Fibroblast of gingiva (primary cell): ENCODE data around the gene ANKS3.

Experiments used
- DNase-seq: peaks from one replicate; pipeline ENCODE4 v3.0.0-alpha.2; 2011; ENCODE audit warnings: low read depth

Gene ANKS3

DNA sequence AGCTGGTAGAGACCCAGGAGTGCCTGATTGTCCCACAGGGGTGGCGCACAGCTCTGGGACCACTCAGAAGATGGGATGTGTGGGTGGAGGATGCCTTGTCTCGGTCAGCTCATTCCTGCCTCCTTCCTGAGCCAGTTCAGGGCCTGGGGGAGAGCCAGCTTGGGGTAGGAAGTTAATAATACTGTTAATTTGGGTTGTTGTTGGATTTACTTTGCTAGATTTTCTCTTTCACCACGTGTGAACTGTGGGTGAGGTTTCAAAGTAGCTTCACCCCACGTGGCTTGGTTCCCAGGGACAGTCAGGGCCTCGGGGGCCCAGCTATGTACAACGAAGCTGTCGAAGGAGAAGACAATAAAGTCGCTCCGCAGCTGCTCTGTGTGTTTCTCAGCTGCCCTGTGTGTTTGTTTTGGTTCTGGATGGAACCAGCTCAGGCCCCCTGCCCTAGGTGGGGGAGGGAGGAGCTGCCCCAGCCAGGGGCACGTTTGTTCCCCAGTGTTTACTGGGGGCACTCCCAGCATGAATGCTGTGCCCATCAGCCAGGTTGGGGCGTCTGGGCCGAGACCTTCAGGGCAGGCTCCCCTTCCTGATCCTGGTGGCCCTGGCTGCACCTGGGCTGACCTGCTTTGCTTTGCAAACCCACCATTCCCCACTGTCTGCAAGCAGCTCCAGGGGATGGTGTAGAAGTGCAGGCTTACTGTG is 38.4 kb downstream of the ANKS3 start:
- no peak for DNase-seq

- DNase-seq = no peak
Measured at GRCh38 chr16:4694642-4695451, 39.2 kb downstream of the ANKS3 start.

GRCh38 chr16:4693956-4694641 is 40.0 kb downstream of the ANKS3 start:
- peak; percentile 64 for DNase-seq

GRCh38 chr16:4693296-4693955 is 40.6 kb downstream of the ANKS3 start, which contains the start of gene NUDT16L1:
Gene NUDT16L1, plus strand, starts transcription at chr16:4693562. Its CDS starts 165 bp downstream, at chr16:4693727.
- peak; percentile 93 for DNase-seq

DNA sequence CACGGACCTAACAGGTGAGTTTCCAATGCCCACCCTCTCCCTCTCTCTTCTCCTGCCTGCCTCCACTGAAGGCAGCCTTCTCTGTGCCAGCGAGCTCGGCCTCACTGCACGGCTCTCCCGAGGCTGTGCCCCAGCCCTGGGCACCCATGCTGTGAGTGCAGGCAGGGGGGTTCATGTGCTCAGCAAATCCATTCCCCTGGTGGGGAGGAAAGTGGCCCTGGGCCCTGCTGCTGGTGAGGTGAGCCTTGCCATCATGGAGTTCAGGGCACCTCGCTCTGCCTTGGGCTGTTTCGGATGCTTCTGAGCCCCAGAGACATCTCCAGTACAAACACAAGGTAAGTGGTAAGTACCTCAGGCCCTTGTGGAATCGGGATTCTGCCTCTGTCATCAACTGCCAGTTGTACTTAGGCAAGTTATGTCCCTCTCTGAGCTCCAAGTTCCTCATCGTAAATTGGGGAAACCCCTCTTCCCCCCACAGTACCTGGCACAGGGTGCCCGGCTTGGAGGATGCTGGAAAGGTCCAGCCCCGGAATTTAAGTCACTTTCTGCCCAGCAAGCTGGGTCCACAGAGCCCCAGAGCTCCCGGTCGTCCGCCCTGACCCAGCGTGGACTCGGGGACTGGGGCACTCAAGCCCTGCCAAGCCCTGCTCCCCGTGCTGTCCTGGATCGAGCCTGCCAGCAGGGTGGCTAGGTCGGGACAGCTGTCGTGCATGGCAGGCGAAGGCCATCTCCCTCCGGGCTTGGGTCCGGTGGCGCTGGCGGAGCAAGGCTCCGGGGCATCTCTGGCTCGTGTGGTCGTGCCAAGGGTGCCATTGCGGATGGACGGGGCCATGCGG is 41.4 kb downstream of the ANKS3 start:
- DNase-seq = no peak

- no peak for DNase-seq
Measured at GRCh38 chr16:4691666-4692412, 42.2 kb downstream of the ANKS3 start.

DNA sequence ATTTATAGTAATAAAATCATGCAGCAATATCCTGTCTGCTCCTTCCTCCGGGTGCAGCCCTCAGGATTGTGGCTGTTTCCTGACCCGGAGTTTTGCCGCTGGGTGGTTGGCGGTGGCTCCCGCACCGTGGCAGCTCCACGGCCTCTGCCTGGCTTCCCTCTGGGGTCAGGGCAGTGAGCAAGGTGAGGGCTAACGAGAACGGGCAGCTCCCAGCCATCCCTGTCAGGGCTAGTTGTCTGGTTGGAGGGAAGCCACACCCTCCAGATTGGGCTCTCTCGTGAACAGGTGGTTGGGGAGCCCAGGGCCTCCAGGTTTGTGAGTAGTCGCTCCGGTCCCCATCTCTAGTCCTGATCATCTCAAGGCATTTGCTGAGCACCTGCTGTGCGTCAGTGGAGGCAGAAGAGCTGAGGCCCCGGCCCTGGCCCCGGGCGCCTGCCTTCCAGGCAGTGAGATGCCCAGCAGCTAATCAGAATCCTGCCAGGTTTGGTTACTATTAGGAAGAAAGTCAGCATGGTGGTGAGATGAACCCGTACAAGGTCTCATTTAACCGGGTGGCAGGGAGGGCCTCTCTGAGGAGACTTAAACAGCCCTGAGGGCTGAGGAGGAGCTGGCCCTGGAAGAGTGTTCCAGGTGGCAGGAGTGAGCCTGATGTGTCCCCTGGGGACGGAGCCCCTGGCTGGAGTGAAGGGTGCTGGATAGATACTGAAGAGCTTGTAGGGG is 43.0 kb downstream of the ANKS3 start:
- no peak for DNase-seq

GRCh38 chr16:4689864-4690704 is 44.0 kb downstream of the ANKS3 start:
- no peak for DNase-seq

DNA sequence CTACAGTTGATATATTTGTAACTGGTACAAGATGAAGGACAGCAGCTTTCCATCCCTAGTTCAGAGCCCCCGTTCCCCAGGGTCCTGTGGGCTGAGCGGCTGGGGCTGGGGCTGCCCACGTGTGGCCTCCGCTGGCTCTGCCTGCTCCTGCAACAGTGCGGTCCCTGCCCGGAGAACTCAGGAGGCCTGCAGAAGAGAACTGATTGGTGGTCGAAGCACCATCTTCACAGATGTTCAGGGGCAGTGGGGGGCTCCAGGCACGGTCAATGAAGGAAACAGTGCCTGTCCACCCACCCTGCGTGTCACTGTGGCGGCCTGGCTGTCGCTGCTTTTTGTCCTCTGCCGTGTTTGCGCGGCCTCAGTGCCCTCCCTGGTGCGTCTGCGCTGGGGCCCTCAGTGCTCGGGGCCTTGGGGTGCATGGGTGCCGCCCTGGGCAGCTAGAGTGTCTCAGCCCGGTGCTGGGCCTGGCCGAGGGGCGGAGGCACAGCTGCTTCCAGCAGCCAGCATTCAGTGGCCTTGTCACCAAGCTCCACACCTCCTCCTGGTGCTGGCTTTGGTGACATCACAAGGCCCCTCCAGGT is 44.9 kb downstream of the ANKS3 start:
- no peak for DNase-seq

DNA sequence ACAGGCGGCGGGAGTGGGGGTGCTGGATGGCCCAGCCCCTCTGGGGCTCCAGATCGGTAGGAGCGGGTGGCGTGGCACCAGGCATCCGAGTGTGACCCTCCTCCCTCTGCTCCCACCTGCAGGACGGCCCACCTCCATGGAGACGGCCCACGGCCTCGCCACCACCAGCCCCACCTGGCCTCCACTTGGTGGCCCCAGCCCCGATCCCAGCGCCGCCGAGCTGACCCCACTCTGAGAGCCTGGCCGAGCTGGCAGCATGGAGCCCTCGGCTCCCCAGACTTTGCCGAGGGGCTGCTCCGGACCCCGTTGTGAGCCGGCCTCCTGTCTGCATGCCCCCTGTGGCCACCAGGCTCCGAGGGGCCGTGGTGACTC is 45.4 kb downstream of the ANKS3 start:
- DNase-seq = no peak

DNA sequence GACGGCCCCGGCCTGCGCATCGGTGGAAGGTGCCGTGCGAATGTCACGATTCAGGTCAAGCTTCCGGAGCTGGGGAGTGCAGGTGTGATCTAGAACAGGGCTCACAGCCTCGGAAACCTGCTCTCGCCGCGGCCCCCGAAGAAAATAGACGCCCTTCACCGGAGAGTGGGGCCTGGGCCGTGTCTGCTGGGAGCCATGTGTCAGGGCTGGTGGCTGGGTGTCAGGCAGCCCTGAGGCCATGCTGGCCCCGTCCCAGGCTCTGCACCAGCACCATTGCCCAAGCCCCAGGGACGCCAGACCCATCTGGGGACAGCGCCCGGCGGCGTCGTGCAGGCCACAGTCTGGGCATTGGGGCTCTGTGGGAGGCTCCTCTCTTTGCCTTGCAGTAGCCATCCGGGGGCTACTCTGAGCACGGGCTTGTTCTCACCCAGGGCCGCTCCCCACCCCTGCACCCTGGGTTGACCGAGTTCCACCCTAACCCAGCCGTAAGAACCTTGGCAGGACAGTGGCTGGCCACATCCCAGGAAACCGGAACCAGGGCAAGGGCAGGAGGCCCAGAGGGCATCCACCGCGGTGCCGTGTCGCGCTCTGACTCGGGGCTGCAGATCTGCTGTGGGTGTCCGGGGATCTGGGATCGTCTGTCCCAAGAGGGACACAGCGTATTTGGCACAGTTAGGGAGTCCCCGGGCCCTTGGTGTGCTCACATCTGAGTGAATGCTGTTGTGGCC is 46.0 kb downstream of the ANKS3 start:
- DNase-seq = no peak

DNA sequence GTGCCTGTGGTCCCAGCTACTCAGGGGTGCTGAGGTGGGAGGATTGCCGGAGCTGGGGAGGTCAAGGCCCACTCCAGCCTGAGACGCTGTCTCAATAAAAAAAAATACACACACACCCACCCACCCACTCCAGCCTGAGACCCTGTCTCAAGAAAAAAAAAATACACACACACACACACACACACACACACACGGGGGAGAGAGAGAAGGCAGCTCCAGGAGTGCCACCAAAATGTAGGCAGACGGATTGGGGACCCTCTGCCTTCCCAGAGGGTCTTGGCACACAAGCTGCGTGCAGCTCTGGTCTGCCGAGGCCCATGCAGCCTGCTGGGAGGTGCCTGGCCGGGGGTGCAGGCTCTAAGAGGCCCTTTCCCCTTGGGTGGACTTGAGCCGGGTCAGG is 46.7 kb downstream of the ANKS3 start:
- no peak for DNase-seq

DNA sequence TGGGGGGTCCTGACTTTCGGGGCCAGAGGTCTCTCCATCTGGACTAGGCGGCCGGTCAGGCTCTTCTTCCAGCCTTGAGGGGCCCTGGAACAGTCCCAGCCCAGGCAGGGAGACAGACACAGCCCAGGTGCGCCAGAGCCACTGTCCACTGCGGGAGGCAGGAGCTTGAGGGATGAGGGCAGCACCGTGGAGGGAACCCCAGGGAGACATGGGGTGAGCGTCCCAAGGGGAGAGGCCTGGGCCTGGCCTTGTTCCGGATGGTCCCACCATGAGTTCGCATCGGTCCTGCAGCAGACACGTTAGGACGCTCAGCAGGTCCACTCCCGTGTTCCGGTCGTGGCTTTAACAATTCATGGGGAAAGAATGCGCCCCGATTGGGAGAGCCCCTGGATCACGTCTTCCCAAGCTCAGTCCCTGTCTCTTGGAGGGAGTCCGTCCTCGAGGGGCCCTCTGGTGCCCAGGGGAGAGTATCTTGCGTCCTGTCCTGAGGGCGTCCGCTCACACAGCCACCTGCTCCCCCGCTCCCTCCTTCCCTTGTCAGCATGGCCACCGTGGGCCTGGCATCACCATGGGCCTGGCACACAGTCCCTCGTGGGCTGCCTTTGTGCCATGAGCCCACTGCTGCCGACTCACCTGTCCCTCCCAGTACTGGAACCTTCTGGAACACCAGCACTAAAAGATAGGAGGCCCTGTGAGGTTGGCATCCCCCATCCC is 47.4 kb downstream of the ANKS3 start:
- no peak for DNase-seq

GRCh38 chr16:4685776-4686496 is 48.1 kb downstream of the ANKS3 start:
- no peak for DNase-seq

GRCh38 chr16:4685292-4685691 is 48.8 kb downstream of the ANKS3 start:
- no peak for DNase-seq

GRCh38 chr16:4684763-4685162 is 49.3 kb downstream of the ANKS3 start:
- DNase-seq = no peak
